Glutamatergic neuron (in vitro differentiated cells): ENCODE data around the gene SERINC5. TPM values are rescaled to one million over a fixed set of nuclear protein-coding genes. Genes with fewer than 3 reads are reported as not detected.

ENCODE experiments used
- DNase-seq: peaks from one replicate; pipeline ENCODE4 v3.0.0; 2022
- H3K27ac Mint-ChIP-seq: one replicate; pipeline ENCODE4 v1.8.0; 2020; ENCODE audit warnings: mild to moderate bottlenecking, mixed read lengths, inconsistent platforms; ENCODE audit not compliant: unreplicated experiment
- H3K27me3 Mint-ChIP-seq: one replicate; pipeline ENCODE4 v1.8.0; 2020; ENCODE audit warnings: mild to moderate bottlenecking, moderate library complexity, mixed read lengths, inconsistent platforms; ENCODE audit not compliant: unreplicated experiment
- H3K36me3 Mint-ChIP-seq: one replicate; pipeline ENCODE4 v1.8.0; 2020; ENCODE audit warnings: mild to moderate bottlenecking, mixed read lengths, inconsistent platforms; ENCODE audit not compliant: unreplicated experiment
- H3K4me1 Mint-ChIP-seq: one replicate; pipeline ENCODE4 v1.8.0; 2020; ENCODE audit warnings: mild to moderate bottlenecking, low read depth, mixed read lengths, inconsistent platforms; ENCODE audit not compliant: unreplicated experiment
- H3K4me3 Mint-ChIP-seq: one replicate; pipeline ENCODE4 v1.8.0; 2020; ENCODE audit warnings: mild to moderate bottlenecking, mixed read lengths, inconsistent platforms; ENCODE audit not compliant: unreplicated experiment
- H3K9me3 Mint-ChIP-seq: one replicate; pipeline ENCODE4 v1.8.0; 2020; ENCODE audit warnings: mild to moderate bottlenecking, moderate library complexity, mixed read lengths, inconsistent platforms; ENCODE audit not compliant: unreplicated experiment
- total RNA-seq: library from RNA; stranded (reverse); fragmentation: NEBNext Ultra II Directional; extraction: Animal tissue kit (Norgen Biotek cat#: 25700); gene quantifications from one replicate; pipeline ENCODE4 v1.2.1, GENCODE V29; 2021; ENCODE audit not compliant: unreplicated experiment
- TF ChIP-seq, protein P1 (sequence below): fragments of 200-600 bp; sonication (generic); IDR thresholded peaks from one replicate; pipeline ENCODE4 v1.5.0; 2021; ENCODE audit not compliant: partially characterized antibody, unreplicated experiment

SERINC5 gene
- total RNA-seq, 1 donor from 2014 or later: 15.1 TPM

DNA sequence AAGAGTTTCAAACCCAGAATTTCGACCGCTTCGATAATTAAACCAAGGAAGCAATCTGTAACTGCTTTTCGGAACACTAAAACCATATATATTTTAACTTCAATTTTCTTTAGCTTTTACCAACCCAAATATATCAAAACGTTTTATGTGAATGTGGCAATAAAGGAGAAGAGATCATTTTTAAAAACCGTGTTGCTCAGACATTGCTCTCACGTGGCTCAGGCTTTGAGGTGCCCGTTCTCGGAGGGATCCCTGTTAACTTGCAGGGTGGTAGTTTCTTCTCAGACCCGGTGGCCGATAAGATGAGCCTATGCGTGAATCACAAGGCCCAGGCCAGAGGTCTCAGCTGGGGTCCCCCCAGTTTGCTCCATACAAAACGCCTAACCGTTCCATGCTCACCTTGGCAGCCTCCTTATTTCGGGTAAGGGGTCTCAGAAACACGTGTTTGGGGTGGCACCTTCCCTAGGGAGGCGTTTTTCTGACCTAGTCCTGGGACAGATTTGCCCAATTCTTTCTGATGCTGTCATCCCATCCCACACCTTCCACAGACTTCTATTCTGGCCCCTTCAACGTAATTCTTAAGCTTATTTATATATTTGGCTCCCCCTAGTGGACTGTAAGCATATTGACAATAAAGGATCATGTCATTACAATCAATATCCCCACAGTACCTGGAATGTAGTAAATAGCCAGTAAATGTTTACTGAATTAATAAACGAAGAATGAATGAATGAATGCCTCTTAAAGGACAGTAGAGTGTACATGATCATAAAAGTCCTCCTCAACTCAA is 172.6 kb downstream of the SERINC5 start:
- Mint-ChIP-seq H3K27me3 (no peaks in the 10 kb centered on the region), H3K4me3 (no peak overlapping the region), H3K4me1 (peaks cover 10% of the 10 kb centered on the region), H3K27ac (peak overlapping the region; percentile 28), H3K36me3 (no peaks in the 10 kb centered on the region), H3K9me3 (no peaks in the 10 kb centered on the region)
- TF ChIP-seq, protein P1, sequence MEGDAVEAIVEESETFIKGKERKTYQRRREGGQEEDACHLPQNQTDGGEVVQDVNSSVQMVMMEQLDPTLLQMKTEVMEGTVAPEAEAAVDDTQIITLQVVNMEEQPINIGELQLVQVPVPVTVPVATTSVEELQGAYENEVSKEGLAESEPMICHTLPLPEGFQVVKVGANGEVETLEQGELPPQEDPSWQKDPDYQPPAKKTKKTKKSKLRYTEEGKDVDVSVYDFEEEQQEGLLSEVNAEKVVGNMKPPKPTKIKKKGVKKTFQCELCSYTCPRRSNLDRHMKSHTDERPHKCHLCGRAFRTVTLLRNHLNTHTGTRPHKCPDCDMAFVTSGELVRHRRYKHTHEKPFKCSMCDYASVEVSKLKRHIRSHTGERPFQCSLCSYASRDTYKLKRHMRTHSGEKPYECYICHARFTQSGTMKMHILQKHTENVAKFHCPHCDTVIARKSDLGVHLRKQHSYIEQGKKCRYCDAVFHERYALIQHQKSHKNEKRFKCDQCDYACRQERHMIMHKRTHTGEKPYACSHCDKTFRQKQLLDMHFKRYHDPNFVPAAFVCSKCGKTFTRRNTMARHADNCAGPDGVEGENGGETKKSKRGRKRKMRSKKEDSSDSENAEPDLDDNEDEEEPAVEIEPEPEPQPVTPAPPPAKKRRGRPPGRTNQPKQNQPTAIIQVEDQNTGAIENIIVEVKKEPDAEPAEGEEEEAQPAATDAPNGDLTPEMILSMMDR: peak; percentile 71
- DNase-seq: no peak

DNA sequence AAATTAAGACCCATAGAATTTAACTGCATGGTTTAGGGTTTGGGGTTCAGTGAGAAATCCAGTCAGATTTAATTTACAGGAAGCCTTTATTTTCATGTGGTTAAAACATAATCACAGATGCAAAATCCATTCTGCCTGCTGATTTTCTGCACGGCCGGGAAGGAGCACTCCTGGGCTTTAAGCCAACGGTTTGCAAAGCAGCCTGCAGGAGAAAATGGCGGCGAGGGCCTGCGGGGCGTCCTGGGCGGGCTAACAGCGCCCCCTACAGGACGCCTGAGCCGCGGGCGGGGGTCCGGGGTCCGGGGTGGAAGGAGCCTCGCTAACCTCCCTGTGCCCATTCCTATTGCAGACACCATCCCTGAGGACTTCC is 173.1 kb downstream of the SERINC5 start:
- peaks cover 10% of the 10 kb centered on the region for H3K4me1 Mint-ChIP-seq
- H3K27me3 Mint-ChIP-seq: no peaks in the 10 kb centered on the region
- no peak overlapping the region for H3K27ac Mint-ChIP-seq
- no peak overlapping the region for H3K4me3 Mint-ChIP-seq
- TF ChIP-seq, protein P1: peak; percentile 87
- H3K9me3 Mint-ChIP-seq: no peaks in the 10 kb centered on the region
- no peaks in the 10 kb centered on the region for H3K36me3 Mint-ChIP-seq
- DNase-seq: peak; percentile 92

DNA sequence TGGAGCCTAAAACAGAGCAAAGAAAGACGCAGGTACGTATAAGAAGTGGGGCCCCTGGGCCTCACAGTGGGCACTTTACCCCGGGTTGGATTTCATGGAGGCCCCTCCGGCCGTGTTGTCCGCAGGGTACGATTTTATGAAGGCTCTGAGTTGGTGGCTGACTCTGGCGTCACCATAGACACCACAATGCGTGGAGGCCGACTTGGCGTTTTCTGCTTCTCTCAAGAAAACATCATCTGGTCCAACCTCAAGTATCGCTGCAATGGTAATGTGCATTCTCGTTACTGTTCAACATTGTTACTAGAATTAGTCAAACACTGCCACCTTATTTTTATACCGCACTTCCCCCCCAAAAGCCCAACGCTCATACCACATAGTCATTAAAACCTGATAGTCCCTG is 173.6 kb downstream of the SERINC5 start:
- DNase-seq: no peak
- H3K4me1 Mint-ChIP-seq: peaks cover 10% of the 10 kb centered on the region
- H3K4me3 Mint-ChIP-seq: no peak overlapping the region
- peak overlapping the region; percentile 5 for H3K27ac Mint-ChIP-seq
- no peaks in the 10 kb centered on the region for H3K36me3 Mint-ChIP-seq
- no peaks in the 10 kb centered on the region for H3K27me3 Mint-ChIP-seq
- TF ChIP-seq, protein P1: no peak
- H3K9me3 Mint-ChIP-seq: no peaks in the 10 kb centered on the region

DNA sequence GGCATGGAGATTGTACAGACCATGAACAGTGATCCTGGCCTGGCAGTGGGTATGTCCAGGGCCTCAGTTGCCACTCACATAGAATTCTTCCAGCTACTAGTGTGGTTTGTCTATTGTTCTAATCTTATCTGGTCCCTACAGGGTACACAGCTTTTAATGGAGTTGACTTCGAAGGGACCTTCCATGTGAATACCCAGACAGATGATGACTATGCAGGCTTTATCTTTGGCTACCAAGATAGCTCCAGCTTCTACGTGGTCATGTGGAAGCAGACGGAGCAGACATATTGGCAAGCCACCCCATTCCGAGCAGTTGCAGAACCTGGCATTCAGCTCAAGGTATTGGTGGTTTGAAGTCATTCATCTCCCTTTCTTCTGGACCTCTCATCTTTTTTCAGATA is 176.9 kb downstream of the SERINC5 start:
- no peaks in the 10 kb centered on the region for H3K27me3 Mint-ChIP-seq
- H3K36me3 Mint-ChIP-seq: no peaks in the 10 kb centered on the region
- DNase-seq: no peak
- TF ChIP-seq, protein P1: no peak
- peaks cover 7% of the 10 kb centered on the region for H3K4me1 Mint-ChIP-seq
- H3K27ac Mint-ChIP-seq: no peak overlapping the region
- no peaks in the 10 kb centered on the region for H3K9me3 Mint-ChIP-seq
- H3K4me3 Mint-ChIP-seq: no peak overlapping the region

DNA sequence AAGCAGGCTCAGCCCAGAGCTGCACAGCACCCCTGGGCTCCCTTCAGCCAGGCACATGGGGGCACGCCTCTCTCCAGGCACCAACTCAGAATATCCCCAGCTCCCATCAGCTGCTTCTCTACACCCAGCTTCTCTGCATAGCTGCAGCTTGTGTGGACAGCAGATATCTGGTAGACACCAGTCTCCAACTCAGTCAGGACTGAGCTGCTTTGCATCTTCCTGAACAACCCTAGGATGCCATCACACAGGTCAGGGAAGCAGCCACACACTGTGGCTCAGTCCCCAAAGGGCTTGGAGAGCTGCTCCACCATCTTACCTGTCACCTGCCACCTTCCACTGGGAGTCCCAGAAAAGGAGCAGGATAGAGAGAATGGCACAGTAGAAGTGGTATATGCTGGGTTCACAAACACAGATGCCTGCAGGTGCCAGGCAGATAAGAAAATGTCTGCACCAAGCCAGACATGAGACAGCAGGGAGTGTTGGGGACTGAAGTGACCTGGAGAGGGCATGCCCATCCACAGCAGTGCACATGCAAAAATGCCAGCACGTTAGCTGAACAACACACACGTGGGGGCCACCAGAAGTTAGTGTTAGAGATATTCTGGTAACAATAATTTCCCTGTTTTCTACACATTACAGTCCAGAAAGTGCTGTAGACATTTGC is 178.7 kb downstream of the SERINC5 start:
- DNase-seq: no peak
- no peaks in the 10 kb centered on the region for H3K9me3 Mint-ChIP-seq
- H3K4me3 Mint-ChIP-seq: no peak overlapping the region
- no peak overlapping the region for H3K27ac Mint-ChIP-seq
- H3K27me3 Mint-ChIP-seq: no peaks in the 10 kb centered on the region
- no peaks in the 10 kb centered on the region for H3K4me1 Mint-ChIP-seq
- no peaks in the 10 kb centered on the region for H3K36me3 Mint-ChIP-seq
- TF ChIP-seq, protein P1: no peak
